ENCODE results near the gene ADIPOR2.

ADIPOR2 gene

GRCh38 chr12:1833596-1834028 lies 142.7 kb downstream of the ADIPOR2 start:
- no peak overlapping the region for H3K4me3 ChIP-seq (ENCODE audit: low read length)
- no peak for DNase-seq (ENCODE audit: low read depth, low spot score)

GRCh38 chr12:1834186-1834925 lies 143.5 kb downstream of the ADIPOR2 start:
- DNase-seq (ENCODE audit: low read depth, low spot score), result no peak
- no peak overlapping the region for H3K4me3 ChIP-seq (ENCODE audit: low read length)

GRCh38 chr12:1835211-1836131 lies 144.6 kb downstream of the ADIPOR2 start:
- no peak overlapping the region for H3K4me3 ChIP-seq (ENCODE audit: low read length)
- DNase-seq (ENCODE audit: low read depth, low spot score), result no peak

- H3K4me3 ChIP-seq (ENCODE audit: low read length), result no peak overlapping the region
- no peak for DNase-seq (ENCODE audit: low read depth, low spot score)
Measured at GRCh38 chr12:1836241-1836803, 145.5 kb downstream of the ADIPOR2 start.

- H3K4me3 ChIP-seq (ENCODE audit: low read length), result no peak overlapping the region
- DNase-seq (ENCODE audit: low read depth, low spot score), result no peak
Measured at GRCh38 chr12:1836854-1837421, 146.1 kb downstream of the ADIPOR2 start.

- no peak for DNase-seq (ENCODE audit: low read depth, low spot score)
- H3K4me3 ChIP-seq (ENCODE audit: low read length), result no peak overlapping the region
Measured at GRCh38 chr12:1837541-1838204, 146.8 kb downstream of the ADIPOR2 start.

Measured in Jurkat, Clone E6-1 (cell line).